ENCODE measurements around the gene PTH2R.

DNA sequence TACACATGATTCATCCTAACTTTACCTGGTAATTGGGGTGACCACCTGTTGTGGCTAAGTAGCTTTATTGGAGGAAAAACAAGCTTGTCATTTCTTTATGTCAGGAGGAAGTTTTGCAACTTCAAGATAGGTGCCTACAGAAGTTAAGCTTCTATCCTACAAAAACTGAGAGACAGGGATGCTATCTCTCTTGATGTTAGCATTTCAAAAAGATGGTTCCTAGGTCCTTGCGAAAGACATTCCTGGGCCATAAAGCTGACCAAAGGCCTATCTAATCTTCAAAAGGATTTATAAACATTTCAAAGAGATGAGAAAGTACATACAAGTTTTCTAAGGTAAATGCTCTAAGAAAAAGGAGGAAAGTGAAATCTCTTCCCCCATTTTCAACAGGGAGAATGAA is 61.0 kb downstream of the PTH2R start:
- TF ChIP-seq POLR2A (IDR thresholded peaks at IDR 0.05; ENCODE audit: low read depth, low read length) (no peak), POLR2AphosphoS5 (IDR thresholded peaks at IDR 0.05; ENCODE audit: low read depth, low read length) (no peak), TAF1 (IDR thresholded peaks at IDR 0.05; ENCODE audit: borderline replicate concordance, low read depth, low read length) (no peak)
